ENCODE data around the gene LEKR1.

LEKR1 gene

GRCh38 chr3:157091083-157091833, 265.1 kb downstream of the LEKR1 start:
- H3K36me3 ChIP-seq (replicated peaks; ENCODE audit: insufficient read depth, low read length) = no peaks in the 10 kb centered on the region
- peak overlapping the region; percentile 77; the same call in 1 of the 2 replicates for H3K27ac ChIP-seq (ENCODE audit: low read length)
- peaks cover 56% of the 10 kb centered on the region for H3F3A ChIP-seq (ENCODE audit: insufficient read depth, low read length)
- H3K4me2 ChIP-seq (ENCODE audit: low read depth, low read length) = peak overlapping the region; percentile 10; the same call in 1 of the 2 replicates
- no peak overlapping the region for H3K9ac ChIP-seq (ENCODE audit: low read length)
- peak; percentile 30 for DNase-seq
- no peaks in the 10 kb centered on the region for H3K9me3 ChIP-seq (replicated peaks; ENCODE audit: insufficient read depth, low read length)
- no peak overlapping the region for H2AFZ ChIP-seq (ENCODE audit: low read length)
- no peaks in the 10 kb centered on the region for H3K9me2 ChIP-seq (replicated peaks; ENCODE audit: insufficient read depth, low read length)
- no peak overlapping the region for H3K4me3 ChIP-seq (ENCODE audit: low read length)
- H3K79me2 ChIP-seq (ENCODE audit: low read length) = no peaks in the 10 kb centered on the region
- no peaks in the 10 kb centered on the region for H3K27me3 ChIP-seq (replicated peaks; ENCODE audit: insufficient read depth, low read length)
- no peak for TF ChIP-seq EZH2 (optimal IDR thresholded peaks at IDR 0.05; ENCODE audit: low read depth, low read length)
- TF ChIP-seq EZH2phosphoT487 (IDR thresholded peaks at IDR 0.05; ENCODE audit: low read length) = no peak
- TF ChIP-seq CTCF (IDR thresholded peaks at IDR 0.05; ENCODE audit: low read length) = no peak
- H4K20me1 ChIP-seq (ENCODE audit: insufficient read depth, low read length) = no peaks in the 10 kb centered on the region
- H3K4me1 ChIP-seq (ENCODE audit: low read length) = peaks cover 53% of the 10 kb centered on the region

GRCh38 chr3:157092230-157092629, 266.1 kb downstream of the LEKR1 start:
- TF ChIP-seq EZH2phosphoT487 (IDR thresholded peaks at IDR 0.05; ENCODE audit: low read length) (no peak), EZH2 (optimal IDR thresholded peaks at IDR 0.05; ENCODE audit: low read depth, low read length) (no peak), CTCF (IDR thresholded peaks at IDR 0.05; ENCODE audit: low read length) (no peak)
- DNase-seq = no peak
- Histone ChIP-seq H3K9me2 (replicated peaks; ENCODE audit: insufficient read depth, low read length) (no peaks in the 10 kb centered on the region), H3K27me3 (replicated peaks; ENCODE audit: insufficient read depth, low read length) (no peaks in the 10 kb centered on the region), H3K4me2 (ENCODE audit: low read depth, low read length) (peak overlapping the region; percentile 74), H3K4me1 (ENCODE audit: low read length) (peaks cover 45% of the 10 kb centered on the region), H3K9me3 (replicated peaks; ENCODE audit: insufficient read depth, low read length) (no peaks in the 10 kb centered on the region), H3K27ac (ENCODE audit: low read length) (peak overlapping the region; percentile 77), H2AFZ (ENCODE audit: low read length) (no peak overlapping the region), H3K9ac (ENCODE audit: low read length) (peak overlapping the region; percentile 64; the same call in 1 of the 2 replicates), H3F3A (ENCODE audit: insufficient read depth, low read length) (peaks cover 51% of the 10 kb centered on the region), H4K20me1 (ENCODE audit: insufficient read depth, low read length) (no peaks in the 10 kb centered on the region), H3K79me2 (ENCODE audit: low read length) (no peaks in the 10 kb centered on the region), H3K36me3 (replicated peaks; ENCODE audit: insufficient read depth, low read length) (no peaks in the 10 kb centered on the region), H3K4me3 (ENCODE audit: low read length) (peak overlapping the region; percentile 30; the same call in 1 of the 2 replicates)

GRCh38 chr3:157093096-157093495, 266.9 kb downstream of the LEKR1 start:
- H3K79me2 ChIP-seq (ENCODE audit: low read length) = no peaks in the 10 kb centered on the region
- peak overlapping the region; percentile 46 for H3K4me3 ChIP-seq (ENCODE audit: low read length)
- H4K20me1 ChIP-seq (ENCODE audit: insufficient read depth, low read length) = no peaks in the 10 kb centered on the region
- 0 out of 2 replicates have a peak overlapping the region, but pooled peaks have one; percentile 4 for H2AFZ ChIP-seq (ENCODE audit: low read length)
- DNase-seq = peak; percentile 98
- peak overlapping the region; percentile 77 for H3K27ac ChIP-seq (ENCODE audit: low read length)
- peak overlapping the region; percentile 74 for H3K4me2 ChIP-seq (ENCODE audit: low read depth, low read length)
- TF ChIP-seq EZH2phosphoT487 (IDR thresholded peaks at IDR 0.05; ENCODE audit: low read length) = no peak
- TF ChIP-seq EZH2 (optimal IDR thresholded peaks at IDR 0.05; ENCODE audit: low read depth, low read length) = no peak
- no peak for TF ChIP-seq CTCF (IDR thresholded peaks at IDR 0.05; ENCODE audit: low read length)
- peaks cover 49% of the 10 kb centered on the region for H3F3A ChIP-seq (ENCODE audit: insufficient read depth, low read length)
- H3K36me3 ChIP-seq (replicated peaks; ENCODE audit: insufficient read depth, low read length) = no peaks in the 10 kb centered on the region
- peak overlapping the region; percentile 64 for H3K9ac ChIP-seq (ENCODE audit: low read length)
- H3K9me2 ChIP-seq (replicated peaks; ENCODE audit: insufficient read depth, low read length) = no peaks in the 10 kb centered on the region
- peaks cover 48% of the 10 kb centered on the region for H3K4me1 ChIP-seq (ENCODE audit: low read length)
- H3K27me3 ChIP-seq (replicated peaks; ENCODE audit: insufficient read depth, low read length) = no peaks in the 10 kb centered on the region
- no peaks in the 10 kb centered on the region for H3K9me3 ChIP-seq (replicated peaks; ENCODE audit: insufficient read depth, low read length)
